ENCODE results near the gene JARID2. TPM values are rescaled to one million over a fixed set of nuclear protein-coding genes. Genes with fewer than 3 reads are reported as not detected.

The JARID2 gene
- total RNA-seq, 1 experiment from 2014 or later = 21.0 TPM

DNA sequence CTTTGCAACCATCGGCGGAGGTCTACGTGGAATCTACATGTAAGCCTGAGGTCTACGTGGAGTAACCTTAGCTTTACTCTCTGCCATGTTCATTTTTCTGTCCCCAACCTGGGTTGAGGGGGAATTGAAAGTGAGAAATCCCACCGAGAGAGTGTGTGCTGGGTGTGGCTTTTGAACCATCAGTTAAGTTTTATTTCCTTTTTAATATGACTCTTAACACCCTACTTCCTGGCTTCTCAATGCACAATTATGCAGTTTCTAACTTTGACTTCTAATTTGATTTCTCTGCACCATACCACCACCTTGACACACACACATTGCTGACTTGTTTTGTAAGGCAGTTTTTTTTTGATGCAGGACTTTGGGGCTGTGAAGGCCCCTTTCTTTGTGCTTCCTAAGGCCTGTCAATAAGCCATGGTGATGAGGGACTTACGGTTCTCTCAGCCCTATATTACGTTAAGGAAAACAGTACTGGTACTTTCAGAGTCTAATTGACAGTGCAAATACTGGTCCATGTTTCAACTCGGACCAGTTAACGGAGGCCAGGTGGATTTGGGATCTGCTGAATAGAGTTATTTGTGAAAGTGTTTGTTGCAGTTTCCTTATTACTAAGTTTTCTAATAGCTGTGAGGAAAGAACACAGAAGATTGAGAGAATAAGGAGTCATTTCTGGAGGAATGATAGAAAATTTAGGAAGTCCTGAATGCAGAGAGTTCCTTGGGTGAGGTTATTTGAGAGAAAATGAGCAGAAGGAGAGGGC, 206.5 kb downstream of the JARID2 start:
- no peak for DNase-seq (ENCODE audit: unreplicated experiment)
- H3K27me3 Mint-ChIP-seq (ENCODE audit: insufficient read depth, unreplicated experiment) = no peaks in the 10 kb centered on the region
- intact Hi-C loops (cut with micrococcal nuclease) = no loop called here
- no peak overlapping the region for H3K4me3 Mint-ChIP-seq (ENCODE audit: unreplicated experiment)
- H3K9me3 Mint-ChIP-seq (ENCODE audit: unreplicated experiment) = no peaks in the 10 kb centered on the region
- ChIA-PET CTCF (no interaction called here), POLR2A (interaction anchor here (0.6 kb wide), 1 partner anchor 172 kb away, joined by 3 read pairs; no protein-coding TSS in a partner anchor)
- TF ChIP-seq, protein P1, sequence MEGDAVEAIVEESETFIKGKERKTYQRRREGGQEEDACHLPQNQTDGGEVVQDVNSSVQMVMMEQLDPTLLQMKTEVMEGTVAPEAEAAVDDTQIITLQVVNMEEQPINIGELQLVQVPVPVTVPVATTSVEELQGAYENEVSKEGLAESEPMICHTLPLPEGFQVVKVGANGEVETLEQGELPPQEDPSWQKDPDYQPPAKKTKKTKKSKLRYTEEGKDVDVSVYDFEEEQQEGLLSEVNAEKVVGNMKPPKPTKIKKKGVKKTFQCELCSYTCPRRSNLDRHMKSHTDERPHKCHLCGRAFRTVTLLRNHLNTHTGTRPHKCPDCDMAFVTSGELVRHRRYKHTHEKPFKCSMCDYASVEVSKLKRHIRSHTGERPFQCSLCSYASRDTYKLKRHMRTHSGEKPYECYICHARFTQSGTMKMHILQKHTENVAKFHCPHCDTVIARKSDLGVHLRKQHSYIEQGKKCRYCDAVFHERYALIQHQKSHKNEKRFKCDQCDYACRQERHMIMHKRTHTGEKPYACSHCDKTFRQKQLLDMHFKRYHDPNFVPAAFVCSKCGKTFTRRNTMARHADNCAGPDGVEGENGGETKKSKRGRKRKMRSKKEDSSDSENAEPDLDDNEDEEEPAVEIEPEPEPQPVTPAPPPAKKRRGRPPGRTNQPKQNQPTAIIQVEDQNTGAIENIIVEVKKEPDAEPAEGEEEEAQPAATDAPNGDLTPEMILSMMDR (IDR thresholded peaks at IDR 0.05; ENCODE audit: unreplicated experiment) = no peak
- H3K4me1 Mint-ChIP-seq (ENCODE audit: insufficient read depth, unreplicated experiment) = peaks cover 17% of the 10 kb centered on the region
- TSS peak; percentile 11 for BruUV-seq (replicated peaks)
- no peak overlapping the region for H3K27ac Mint-ChIP-seq (ENCODE audit: low read depth, unreplicated experiment)
- H3K36me3 Mint-ChIP-seq (ENCODE audit: insufficient read depth, unreplicated experiment) = peaks cover 19% of the 10 kb centered on the region

- Mint-ChIP-seq H3K36me3 (ENCODE audit: insufficient read depth, unreplicated experiment) (peaks cover 19% of the 10 kb centered on the region), H3K27ac (ENCODE audit: low read depth, unreplicated experiment) (peak overlapping the region; percentile 16), H3K9me3 (ENCODE audit: unreplicated experiment) (no peaks in the 10 kb centered on the region), H3K4me1 (ENCODE audit: insufficient read depth, unreplicated experiment) (peaks cover 12% of the 10 kb centered on the region), H3K4me3 (ENCODE audit: unreplicated experiment) (no peak overlapping the region), H3K27me3 (ENCODE audit: insufficient read depth, unreplicated experiment) (no peaks in the 10 kb centered on the region)
- POLR2A ChIA-PET = no interaction called here
- no TSS peak for BruUV-seq (replicated peaks)
- DNase-seq (ENCODE audit: unreplicated experiment) = no peak
- TF ChIP-seq, protein P1 (IDR thresholded peaks at IDR 0.05; ENCODE audit: unreplicated experiment) = no peak
- intact Hi-C loops (cut with micrococcal nuclease) = no loop called here
- CTCF ChIA-PET = no interaction called here
Observed at GRCh38 chr6:15453186-15453585, 207.3 kb downstream of the JARID2 start.

DNA sequence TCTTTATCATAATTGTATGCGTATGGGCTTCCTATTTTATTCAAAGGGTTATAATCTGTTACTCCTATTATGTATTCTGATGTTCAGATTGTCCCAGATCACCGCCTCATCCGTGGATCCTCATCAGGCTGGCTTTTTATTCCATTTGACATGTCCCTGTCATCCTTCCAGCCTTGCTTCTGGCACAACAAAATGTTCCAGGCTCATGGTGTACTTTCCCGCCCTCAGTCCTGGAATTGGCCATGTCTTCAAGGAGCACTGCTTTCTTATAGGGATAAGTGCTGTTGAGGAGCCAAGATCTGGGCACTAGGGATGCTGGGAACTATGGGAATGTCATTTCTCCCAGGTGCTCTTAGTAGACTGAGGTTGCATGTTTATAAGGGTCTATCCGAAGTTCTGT, 207.8 kb downstream of the JARID2 start:
- Mint-ChIP-seq H3K36me3 (ENCODE audit: insufficient read depth, unreplicated experiment) (peaks cover 19% of the 10 kb centered on the region), H3K27ac (ENCODE audit: low read depth, unreplicated experiment) (peak overlapping the region; percentile 16), H3K4me1 (ENCODE audit: insufficient read depth, unreplicated experiment) (peaks cover 12% of the 10 kb centered on the region), H3K9me3 (ENCODE audit: unreplicated experiment) (no peaks in the 10 kb centered on the region), H3K27me3 (ENCODE audit: insufficient read depth, unreplicated experiment) (no peaks in the 10 kb centered on the region), H3K4me3 (ENCODE audit: unreplicated experiment) (no peak overlapping the region)
- intact Hi-C loops (cut with micrococcal nuclease) = no loop called here
- TF ChIP-seq, protein P1 (IDR thresholded peaks at IDR 0.05; ENCODE audit: unreplicated experiment) = no peak
- no peak for DNase-seq (ENCODE audit: unreplicated experiment)
- ChIA-PET CTCF (no interaction called here), POLR2A (no interaction called here)
- no TSS peak for BruUV-seq (replicated peaks)

- ChIA-PET POLR2A (interaction anchor here (0.8 to 1.2 kb wide), 3 partner anchors 12 to 13 kb away, joined by 3 to 4 read pairs (median 4); no protein-coding TSS in a partner anchor), CTCF (interaction anchor here (0.8 to 1.4 kb wide), 5 partner anchors 10 to 75 kb away, joined by 3 to 5 read pairs (median 3); no protein-coding TSS in a partner anchor)
- Mint-ChIP-seq H3K4me3 (ENCODE audit: unreplicated experiment) (no peak overlapping the region), H3K27ac (ENCODE audit: low read depth, unreplicated experiment) (no peak overlapping the region), H3K9me3 (ENCODE audit: unreplicated experiment) (no peaks in the 10 kb centered on the region), H3K36me3 (ENCODE audit: insufficient read depth, unreplicated experiment) (peaks cover 26% of the 10 kb centered on the region), H3K4me1 (ENCODE audit: insufficient read depth, unreplicated experiment) (peaks cover 12% of the 10 kb centered on the region), H3K27me3 (ENCODE audit: insufficient read depth, unreplicated experiment) (no peaks in the 10 kb centered on the region)
- intact Hi-C loops (cut with micrococcal nuclease) = no loop called here
- TF ChIP-seq, protein P1 (IDR thresholded peaks at IDR 0.05; ENCODE audit: unreplicated experiment) = no peak
- no TSS peak for BruUV-seq (replicated peaks)
- DNase-seq (ENCODE audit: unreplicated experiment) = no peak
Observed at GRCh38 chr6:15456422-15456821, 210.6 kb downstream of the JARID2 start.
